Posterior vena cava (tissue), 2 donors: ENCODE results near the gene GALNT17. TPM values are rescaled to one million over a fixed set of nuclear protein-coding genes. Genes with fewer than 3 reads are reported as not detected.

Experiments used
- DNase-seq: peaks from one replicate; pipeline ENCODE4 v3.0.0-alpha.2; 2020; ENCODE audit warnings: low spot score
- intact Hi-C, 2 donors: fragments of 100-400 bp; cut with DNase I; formaldehyde crosslinking; loops; one replicate each; pipeline versions ENCODE4 v1.14.1 to v1.14.2; 2022 to 2023
- total RNA-seq, 2 donors: library from RNA; stranded (reverse); fragmentation: NEBNext Ultra II Directional; extraction: Animal tissue kit (Norgen Biotek cat#: 25700); gene quantifications; one replicate each; pipeline ENCODE4 v1.2.1, GENCODE V29; 2021
- donor health status: DM: yes; HTN: yes; CAD: no.
- donor health status: DM: yes; HTN: yes; CAD: no.

GALNT17 gene
- total RNA-seq, 2 donors from 2014 or later = 22.0 to 24.7 TPM

DNA sequence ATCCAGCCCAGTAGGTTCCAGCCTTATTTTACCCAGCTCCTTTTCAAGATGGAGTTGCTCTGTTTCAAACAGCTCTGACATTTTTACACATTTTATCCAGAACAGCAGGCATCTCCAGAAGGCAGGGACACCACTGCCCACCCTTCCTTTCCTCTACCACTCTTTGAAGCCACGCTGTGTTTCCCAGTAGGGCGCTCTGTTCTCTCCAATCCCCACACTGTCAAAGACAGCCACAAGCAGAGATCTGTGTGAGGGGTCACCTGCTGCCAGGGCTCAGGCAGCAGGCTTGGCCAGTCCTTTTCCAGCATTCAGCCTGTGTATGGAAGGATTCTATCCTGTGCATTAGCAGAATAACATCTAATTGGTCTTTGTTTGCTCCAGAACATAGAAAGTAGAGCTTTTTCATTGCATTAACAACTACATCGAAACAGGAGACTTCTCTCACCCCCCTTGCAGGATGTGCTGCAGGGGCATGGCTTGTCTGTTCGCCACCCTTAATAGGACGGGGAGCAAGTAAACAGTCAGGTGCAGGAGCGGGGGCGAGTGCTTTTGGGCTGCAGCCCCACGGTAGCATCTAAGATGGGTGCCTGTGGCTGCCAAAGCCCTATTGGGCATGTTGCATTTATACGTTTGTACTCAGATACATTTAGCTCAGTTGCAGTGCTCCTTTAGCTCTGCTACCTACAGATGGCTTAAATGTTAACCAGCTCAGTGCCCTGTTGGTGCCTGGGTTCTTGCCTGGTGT, 326.1 kb downstream of the GALNT17 start:
- no peak for DNase-seq
- intact Hi-C loops = no loop called here

DNA sequence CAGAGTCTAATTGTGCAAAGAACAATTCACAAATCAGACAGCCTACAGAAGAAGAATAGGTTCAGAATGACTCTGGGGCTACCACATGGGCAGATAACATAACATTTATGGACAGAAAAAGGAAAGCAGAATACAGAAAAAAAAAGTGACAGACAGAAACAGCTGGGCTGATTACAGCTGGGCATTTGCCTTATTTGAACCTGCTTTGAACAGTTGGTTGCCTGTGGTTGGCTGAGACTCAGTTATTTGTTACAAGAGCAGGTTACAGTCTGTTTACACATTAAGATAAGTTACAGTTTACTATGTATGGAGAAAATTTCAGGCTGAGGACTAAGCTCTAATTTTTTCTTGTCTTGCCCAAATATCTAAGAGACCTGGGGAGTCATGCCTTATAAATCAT, 327.2 kb downstream of the GALNT17 start:
- DNase-seq = no peak
- intact Hi-C loops = no loop called here

DNA sequence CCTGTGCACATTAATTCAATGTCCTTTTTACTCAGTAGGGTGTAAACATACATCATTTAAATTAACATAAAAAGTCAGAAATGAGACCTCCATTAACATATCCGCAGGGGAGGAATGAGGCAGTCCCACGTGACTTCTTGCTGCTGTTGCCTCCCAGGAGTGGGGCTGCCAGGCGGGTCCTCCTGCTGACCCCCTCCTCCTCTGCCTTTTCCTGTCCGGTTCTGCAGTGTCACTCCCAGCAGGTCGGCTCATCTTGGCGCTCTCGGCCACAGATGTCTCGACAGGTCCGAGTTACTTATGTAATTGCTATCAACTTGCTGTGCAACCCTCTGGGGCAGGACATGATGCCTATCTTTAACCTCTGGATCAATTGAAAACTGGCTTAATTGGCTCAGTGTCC, 329.6 kb downstream of the GALNT17 start:
- DNase-seq = no peak
- intact Hi-C loops = no loop called here

DNA sequence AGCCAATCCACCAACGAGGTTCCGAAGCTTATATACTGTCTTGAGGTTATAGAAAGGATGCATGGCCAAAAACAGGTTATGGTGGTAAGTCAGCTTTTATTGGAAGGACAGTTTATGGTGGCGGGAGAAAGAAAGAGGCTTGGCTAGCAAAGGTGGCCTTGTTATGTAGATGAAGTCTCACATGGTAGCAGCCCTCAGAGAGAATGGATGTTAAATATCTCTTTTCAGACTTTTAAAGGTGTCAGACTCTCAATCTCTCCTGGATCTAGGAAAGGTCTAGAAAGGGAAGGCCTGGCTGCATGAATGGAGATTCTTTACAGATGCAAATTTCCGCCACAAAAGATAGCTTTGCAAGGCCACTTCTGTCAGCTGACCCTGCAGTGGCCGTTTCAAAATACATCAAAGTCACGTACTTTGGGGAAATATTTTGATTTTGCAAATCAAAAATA, 333.8 kb downstream of the GALNT17 start:
- no peak for DNase-seq
- intact Hi-C loops = no loop called here

DNA sequence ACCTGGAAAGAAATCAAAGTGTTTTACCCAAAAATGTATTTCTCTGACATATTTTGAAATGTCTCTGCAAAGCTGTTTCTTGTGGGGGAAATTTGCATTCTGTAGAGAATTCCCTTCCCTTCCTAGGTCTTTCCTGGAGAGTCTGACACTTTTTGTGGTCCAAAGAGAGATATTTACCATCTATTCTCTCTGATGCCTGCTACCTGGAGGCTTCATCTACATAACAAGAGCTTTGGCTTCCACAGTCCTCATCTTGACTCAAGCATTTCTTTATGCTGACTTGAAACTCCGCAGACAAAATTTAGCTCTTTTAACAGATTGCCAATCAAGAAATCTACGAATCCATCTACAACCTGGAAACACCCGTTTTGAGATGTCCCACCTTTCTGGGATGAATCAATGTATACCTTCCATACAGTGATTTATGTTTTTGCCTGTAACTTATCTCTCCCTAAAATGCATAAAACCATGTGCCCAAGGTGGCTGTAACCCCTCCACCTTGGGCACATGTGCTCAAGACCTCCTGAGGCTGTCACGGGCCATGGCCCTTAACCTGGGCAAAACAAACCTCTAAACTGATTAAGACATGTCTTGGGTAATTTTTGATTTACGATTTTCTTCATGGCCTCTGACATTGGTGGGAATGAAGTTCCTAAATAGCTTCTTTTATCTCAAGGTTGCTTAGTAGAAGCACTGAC, 334.7 kb downstream of the GALNT17 start:
- no peak for DNase-seq
- intact Hi-C loops = no loop called here

DNA sequence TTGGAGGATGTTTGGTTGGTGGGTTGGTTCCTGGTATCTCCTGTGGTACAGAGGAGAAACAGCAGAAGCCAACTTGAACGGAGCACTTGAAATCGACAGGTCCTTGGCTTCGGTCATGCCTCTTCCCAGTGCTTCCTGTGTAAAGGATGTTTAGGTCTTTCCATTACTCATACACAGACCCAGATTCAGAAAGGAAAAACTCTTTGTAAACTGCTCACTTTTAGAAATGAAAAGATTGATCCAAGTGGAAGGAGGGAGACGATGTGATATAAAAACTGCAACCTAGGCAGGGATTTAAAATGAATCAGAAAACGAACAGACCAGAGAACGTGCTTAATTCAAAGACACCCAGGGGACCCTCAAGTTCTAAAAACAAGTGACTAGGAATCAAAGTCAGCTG, 338.4 kb downstream of the GALNT17 start:
- DNase-seq = no peak
- intact Hi-C loops = no loop called here

DNA sequence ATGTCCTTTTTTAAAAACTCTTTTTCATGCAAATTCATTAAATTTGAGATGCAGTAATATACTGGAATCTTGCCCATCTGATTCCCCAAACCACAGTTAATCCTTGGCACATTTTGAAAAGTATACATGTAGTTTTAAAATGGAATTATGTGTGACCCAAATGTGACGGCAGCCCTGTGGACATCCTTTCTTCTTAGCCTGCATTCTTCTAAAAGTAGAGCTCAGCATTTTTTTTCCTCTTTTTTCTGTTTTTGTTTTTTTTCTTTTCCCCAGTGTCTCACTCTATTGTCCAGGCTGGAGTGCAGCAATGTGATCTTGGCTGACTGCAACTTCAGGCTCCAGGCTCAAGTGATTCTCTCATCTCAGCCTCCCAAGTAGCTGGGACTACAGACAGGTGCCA, 338.9 kb downstream of the GALNT17 start:
- intact Hi-C loops = no loop called here

DNA sequence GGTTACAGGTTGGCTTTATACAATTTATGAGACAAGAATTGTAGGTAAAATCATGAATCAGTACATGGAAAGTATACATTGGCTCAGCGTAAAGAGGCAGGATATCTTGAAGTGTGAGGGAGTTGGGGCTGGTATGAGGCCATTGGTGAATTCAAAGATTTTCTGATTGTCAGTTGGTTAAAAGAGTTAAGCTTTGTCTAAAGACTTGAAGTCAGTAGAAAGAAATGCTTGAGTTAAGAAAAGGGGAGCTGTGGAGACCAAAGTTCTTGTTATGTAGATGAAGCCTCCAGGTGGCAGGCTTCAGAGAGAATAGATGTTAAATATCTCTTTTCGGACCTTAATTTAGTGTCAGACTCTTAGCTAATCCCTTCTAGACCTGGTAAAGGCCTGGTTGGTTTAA, 341.0 kb downstream of the GALNT17 start:
- intact Hi-C loops = no loop called here

More for the DNA sequence above, 338.9 kb downstream of the GALNT17 start:
- DNase-seq = no peak

DNA sequence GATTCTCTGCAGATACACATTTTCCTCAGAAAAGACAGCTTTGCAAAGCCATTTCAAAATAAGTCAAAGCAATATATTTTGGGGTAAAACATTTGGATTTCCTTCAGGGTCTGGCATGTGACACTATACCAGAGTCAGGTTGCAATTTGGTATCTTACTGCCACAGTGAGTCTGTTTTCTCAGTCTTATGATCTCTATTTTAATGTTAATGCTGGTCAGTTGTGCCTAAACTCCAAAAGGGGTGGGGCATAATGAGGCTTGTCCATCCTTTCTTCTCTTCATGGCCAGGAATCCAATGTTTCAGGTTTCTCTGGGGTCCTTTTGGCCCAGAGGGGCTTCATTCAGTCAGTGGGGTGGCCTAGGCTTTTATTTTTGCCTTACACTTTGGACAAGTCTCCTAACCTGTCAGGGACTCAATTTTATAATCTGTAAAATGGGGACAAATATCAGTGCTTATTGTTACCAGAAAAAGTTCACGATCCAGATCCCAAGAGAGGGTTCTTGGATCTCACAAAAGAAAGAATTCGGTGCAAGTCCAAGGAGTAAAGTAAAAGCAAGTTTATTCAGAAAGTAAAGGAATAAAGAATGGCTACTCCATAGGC, 341.5 kb downstream of the GALNT17 start:
- DNase-seq = no peak
- intact Hi-C loops = no loop called here

More for the DNA sequence above, 341.0 kb downstream of the GALNT17 start:
- DNase-seq = no peak

DNA sequence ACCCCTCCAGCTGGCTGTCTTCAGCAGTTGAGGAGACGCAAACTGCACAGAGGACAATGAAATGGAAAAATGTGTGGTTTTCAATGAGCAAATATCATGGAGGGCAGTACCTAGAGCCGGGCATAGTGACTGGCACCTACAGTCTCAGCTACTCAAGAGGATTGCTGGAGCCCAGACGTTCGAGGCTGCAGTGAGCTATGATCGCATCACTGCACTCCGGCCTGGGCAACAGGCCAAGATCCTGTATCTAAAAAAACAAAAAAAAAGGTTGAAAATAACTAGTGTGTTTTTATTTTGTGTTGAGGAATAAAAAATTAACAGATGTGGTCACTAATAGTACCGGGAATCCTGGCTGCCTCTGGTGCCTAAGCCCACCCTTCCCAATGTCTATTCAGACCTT, 345.5 kb downstream of the GALNT17 start:
- intact Hi-C loops = no loop called here
- DNase-seq = no peak

DNA sequence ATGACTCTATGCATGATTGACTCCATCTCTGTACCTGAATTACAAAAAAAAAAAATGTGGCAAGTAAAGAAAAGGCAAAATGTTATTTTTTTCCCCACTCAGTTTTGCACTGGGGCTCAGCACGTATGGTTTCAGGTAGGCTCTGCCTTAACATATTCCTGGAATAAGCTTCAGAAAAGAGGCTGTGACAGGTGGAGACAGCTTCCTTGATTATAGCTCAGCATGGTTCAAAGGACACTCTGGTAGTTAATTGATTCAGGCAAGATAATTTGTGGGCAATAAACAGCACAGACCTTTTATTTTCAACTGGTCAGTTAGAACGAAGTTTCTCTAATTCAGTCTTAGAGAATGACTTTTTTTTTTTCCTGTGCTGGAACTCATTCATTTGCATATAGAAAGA, 347.3 kb downstream of the GALNT17 start:
- intact Hi-C loops = no loop called here
- DNase-seq = no peak

DNA sequence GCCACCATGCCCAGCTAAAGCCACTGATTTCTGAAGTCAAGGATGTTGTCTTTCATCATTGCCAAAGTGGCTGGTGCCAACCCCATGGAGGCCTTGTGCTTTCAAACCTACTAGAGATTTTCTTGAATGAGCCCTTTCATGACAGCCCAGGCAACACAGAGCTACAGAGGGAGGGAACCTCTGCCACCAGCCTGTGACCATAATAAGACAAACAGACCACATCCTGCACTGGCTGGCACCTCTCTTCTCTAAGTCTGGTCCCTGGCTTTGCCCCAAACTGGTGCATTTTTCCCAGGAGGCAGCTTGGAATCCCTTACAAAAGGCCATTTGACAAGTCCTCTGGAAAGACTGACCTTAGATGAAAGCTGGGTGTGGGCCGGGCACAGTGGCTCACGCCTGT, 348.8 kb downstream of the GALNT17 start:
- DNase-seq = no peak
- intact Hi-C loops = no loop called here

DNA sequence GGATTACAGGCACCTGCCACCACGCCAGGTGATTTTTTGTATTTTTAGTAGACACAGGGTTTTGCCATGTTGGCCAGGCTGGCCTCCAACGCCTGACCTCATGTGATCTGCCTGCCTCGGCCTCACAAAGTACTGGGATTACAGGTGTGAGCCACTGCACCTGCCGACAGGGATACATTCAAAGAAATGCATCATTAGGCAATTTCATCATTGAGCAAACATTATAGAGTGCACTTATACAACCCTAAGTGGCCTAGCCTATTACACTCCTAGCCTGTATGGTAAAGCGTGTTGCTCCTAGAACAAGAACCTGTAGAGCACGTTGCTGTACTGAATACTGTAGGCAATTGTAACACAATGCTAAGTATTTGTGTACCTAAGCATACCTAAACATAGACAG, 350.3 kb downstream of the GALNT17 start:
- intact Hi-C loops = no loop called here
- DNase-seq = no peak

DNA sequence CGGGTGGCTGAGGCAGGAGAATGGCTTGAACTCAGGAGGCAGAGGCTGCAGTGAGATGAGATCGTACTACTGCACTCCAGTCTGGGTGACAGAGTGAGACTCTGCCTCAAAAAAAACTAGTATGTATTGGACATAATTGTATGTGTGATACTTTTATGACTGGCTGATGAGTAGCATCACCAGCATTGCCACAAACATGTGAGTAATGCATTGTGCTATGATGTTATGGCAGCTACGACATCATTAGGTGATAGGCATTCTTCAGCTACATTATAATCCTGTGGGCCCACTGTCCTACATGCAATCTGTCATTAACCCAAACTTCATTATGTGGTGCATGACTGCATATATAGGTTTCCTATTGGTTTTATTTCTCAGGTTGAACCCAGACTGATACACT, 352.4 kb downstream of the GALNT17 start:
- intact Hi-C loops = no loop called here
- DNase-seq = no peak

DNA sequence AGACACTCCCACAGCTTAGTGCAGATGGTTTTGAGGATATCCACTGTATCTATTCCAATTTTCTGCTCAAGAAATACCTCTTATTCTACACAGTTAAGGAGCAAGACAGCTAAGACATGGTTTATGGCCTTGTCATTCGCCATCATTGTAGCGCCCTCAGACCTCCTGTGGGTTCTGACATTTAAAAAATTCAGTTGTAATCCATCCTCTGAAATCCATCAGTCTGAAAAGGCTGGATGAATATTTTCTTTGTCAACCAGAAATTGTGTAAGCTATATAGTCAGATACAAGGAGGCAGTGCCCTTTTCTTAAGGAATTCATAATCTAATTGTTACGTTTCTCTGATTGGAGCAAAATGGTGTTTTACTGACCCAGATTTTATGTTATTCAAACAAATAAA, 353.6 kb downstream of the GALNT17 start:
- intact Hi-C loops = no loop called here
- DNase-seq = no peak

DNA sequence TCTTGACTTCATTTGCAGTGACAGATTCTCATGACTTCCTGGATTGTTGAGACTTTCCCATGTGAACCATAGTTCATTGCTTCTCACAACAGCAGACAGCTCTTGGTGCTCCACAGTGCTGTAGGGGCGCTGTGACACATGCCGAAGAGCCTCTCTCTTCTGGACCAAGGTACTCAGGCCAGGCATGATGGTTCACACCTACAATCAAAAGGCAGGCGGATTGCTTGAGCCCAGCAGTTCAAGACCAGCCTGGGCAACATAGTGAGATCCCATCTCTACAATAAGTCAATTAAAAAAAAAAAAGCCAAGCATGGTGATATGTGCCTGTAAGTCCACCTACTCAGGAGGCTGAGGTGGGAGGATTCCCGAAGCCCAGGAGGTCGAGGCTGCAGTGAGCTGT, 354.5 kb downstream of the GALNT17 start:
- intact Hi-C loops = no loop called here
- no peak for DNase-seq

DNA sequence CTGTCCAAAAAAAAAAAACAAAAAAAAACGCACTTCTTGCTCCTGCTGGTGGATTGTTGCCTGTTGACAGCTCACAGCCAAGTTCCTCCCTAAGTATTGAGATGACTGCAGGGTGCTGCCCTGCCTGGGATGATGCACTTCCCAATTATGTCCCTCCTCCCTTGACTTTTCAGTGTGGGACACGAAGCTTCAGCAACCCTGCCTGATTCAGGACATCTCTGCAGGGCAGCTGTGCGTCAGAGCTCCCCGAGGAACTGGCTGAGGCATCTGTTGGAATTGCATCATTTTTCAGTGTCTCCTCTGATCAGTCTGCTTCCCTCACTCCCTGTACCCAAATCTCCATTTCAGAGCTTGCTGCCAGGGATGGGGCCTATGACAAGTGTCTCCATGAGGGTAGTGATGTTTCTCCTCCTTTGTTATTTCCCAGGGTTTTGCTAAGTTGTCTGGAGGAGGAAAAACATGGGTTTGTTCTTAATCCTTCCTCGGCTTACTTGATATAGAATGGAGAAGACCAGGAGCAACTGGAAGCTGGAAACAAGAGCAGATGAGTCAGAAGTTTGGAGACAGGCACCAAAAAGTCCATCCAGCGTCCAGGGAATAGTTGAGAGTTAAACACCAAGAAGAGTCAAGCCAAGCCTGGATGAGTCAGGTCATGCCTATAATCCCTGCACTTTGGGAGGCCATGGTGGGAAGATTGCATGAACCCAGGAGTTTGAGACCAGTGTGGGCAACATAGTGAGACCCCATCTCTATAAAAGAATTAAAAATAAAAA, 355.1 kb downstream of the GALNT17 start:
- DNase-seq = peak; percentile 93
- intact Hi-C loops = no loop called here

DNA sequence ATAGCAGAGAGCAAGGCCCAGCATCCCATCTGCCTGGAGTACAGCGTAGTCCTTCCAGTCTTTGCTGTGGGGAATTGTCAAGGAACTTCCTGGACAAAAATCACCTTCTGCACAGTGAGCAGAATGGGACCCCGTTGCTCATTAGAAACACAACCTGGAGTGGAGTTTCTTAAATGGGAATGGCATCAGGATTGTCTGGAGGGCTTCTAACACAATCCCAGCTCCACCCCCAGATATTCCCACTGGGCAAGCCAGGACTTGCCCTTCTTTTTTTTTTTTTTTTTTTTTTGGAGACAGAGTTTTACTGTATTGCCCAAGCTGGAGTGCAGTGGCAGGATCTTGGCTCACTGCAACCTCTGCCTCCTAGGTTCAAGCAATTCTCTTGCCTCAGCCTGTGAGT, 356.4 kb downstream of the GALNT17 start:
- no peak for DNase-seq
- intact Hi-C loops = no loop called here

DNA sequence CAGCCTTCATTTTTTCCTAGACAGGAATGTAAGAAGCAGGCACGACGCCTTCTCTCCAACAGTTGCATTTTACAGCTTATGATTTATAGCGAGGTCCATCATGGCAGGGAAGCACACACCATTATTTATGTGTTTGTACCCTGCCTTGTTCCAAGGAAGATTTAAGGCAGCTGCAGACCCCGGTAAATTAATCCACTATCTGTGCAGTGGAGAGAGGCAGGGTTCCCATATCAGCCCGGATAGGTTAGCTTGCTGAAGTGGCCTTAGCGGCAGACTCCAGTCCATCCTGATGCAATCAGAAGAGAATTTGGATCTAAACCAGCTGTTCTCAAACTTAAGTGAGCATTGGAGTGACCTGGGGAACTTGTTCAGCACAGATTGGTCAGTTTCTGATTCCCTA, 359.4 kb downstream of the GALNT17 start:
- no peak for DNase-seq
- intact Hi-C loops = no loop called here

DNA sequence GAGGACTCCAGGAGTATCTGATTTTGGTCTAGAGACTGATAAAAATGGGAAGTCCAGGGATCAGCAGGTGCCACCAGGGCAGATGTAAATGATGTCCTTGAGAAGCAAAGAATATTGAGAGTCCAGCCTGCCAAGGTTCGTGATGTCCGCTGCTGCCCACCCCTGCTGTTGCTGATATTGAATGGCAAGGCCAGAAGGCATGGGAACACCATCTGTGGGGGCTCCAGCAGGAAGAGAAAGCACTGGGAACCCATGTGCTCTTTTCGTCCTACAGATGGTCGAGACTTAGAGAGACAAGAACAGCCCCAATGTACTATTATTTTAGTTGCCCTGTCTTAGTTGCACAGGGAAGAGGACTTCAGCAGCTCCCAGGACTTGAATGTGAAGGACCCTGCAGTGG, 363.9 kb downstream of the GALNT17 start:
- no peak for DNase-seq
- intact Hi-C loops = loop anchor here in 1 of 2 donors (5.0 kb wide), 1 partner anchor 364 kb away; the partner anchor contains the start of gene GALNT17
